Panc1 (cell line): ENCODE data around the gene PDE10A. TPM values are rescaled to one million over a fixed set of nuclear protein-coding genes. Genes with fewer than 3 reads are reported as not detected.

Source experiments
- ATAC-seq: fragments of 200-7000 bp; cut with Tn5 transposase; 2 replicates; pipeline ENCODE4 v1.9.1; 2020; ENCODE audit warnings: mild to moderate bottlenecking, moderate library complexity
- BruUV-seq: library from RNA; stranded (reverse); fragments of 400-500 nt; replicated peaks from 2 replicates; lab custom pipeline; 2021; lab: Mats Ljungman, UMichigan
- CTCF ChIA-PET: fragments of 300-600 bp; sonication (Branson Sonifier 250); formaldehyde crosslinking; loops from one replicate; lab custom pipeline; 2022; ENCODE audit warnings: antibody characterized with exemption; lab: Charles Lee
- POLR2A ChIA-PET: fragments of 300-600 bp; sonication (Branson Sonifier 250); formaldehyde crosslinking; loops from one replicate; lab custom pipeline; 2022; ENCODE audit warnings: antibody characterized with exemption; lab: Charles Lee
- DNase-seq: peaks from one replicate; pipeline ENCODE4 v3.0.0-alpha.2; 2010; ENCODE audit warnings: low read depth, low spot score
- H3K27ac ChIP-seq: 2 replicates; pipeline ENCODE4 v1.5.1; 2011; ENCODE audit warnings: mild to moderate bottlenecking, low read length, inconsistent platforms
- H3K27me3 ChIP-seq: fragments of 200-500 bp; sonication (Bioruptor generic); 2 replicates; pipeline ENCODE4 v1.6.0; 2014; ENCODE audit warnings: low read length, inconsistent platforms; ENCODE audit not compliant: control insufficient read depth, insufficient read depth
- H3K36me3 ChIP-seq: fragments of 200-500 bp; sonication (Bioruptor generic); 2 replicates; pipeline ENCODE4 v1.5.1; 2014; ENCODE audit warnings: inconsistent platforms, mild to moderate bottlenecking, low read length, moderate library complexity; ENCODE audit not compliant: control insufficient read depth, insufficient read depth
- H3K4me1 ChIP-seq: 2 replicates; pipeline ENCODE4 v1.5.1; 2011; ENCODE audit warnings: inconsistent platforms, mild to moderate bottlenecking, low read length, moderate library complexity; ENCODE audit not compliant: control insufficient read depth, insufficient read depth
- H3K4me3 ChIP-seq, 2 experiments: 2 replicates each; pipeline ENCODE4 v1.5.1; 2011 to 2012; ENCODE audit warnings: low read depth in 2 of 2, low read length in 2 of 2, mild to moderate bottlenecking in 2 of 2, inconsistent platforms in 1 of 2, moderate library complexity in 1 of 2
- H3K9me3 ChIP-seq: fragments of 200-500 bp; sonication (Bioruptor generic); 2 replicates; pipeline ENCODE4 v1.5.1; 2014; ENCODE audit warnings: low read depth, mild to moderate bottlenecking, inconsistent platforms, low read length, moderate library complexity; ENCODE audit not compliant: control insufficient read depth, insufficient read depth
- POLR2AphosphoS5 ChIP-seq: IDR thresholded peaks from 2 replicates; pipeline ENCODE4 v1.6.1; 2012; ENCODE audit warnings: mild to moderate bottlenecking, low read depth, low read length, moderate library complexity
- REST ChIP-seq, 2 experiments: IDR thresholded peaks; 2 replicates each; pipeline ENCODE4 v1.6.1; 2011 to 2012; ENCODE audit warnings: low read depth in 2 of 2, control low read depth in 1 of 2, low read length in 1 of 2, mild to moderate bottlenecking in 1 of 2, moderate library complexity in 1 of 2; ENCODE audit not compliant: insufficient read depth in 1 of 2
- SIN3A ChIP-seq: IDR thresholded peaks from 2 replicates; pipeline ENCODE4 v1.6.1; 2012; ENCODE audit warnings: low read depth, mild to moderate bottlenecking, low read length, moderate library complexity, borderline replicate concordance; ENCODE audit not compliant: insufficient read depth
- TCF7L2 ChIP-seq: IDR thresholded peaks from 2 replicates; pipeline ENCODE4 v1.6.1; 2011; ENCODE audit warnings: mild to moderate bottlenecking, low read depth, low read length, inconsistent platforms
- in situ Hi-C: cut with HindIII; loops from 2 replicates; pipeline ENCODE4 v1.10.0; 2016; ENCODE audit warnings: low sequenced_read_pairs, low pct_unique_long_range_greater_than_20kb
- intact Hi-C: fragments of 100-400 bp; cut with micrococcal nuclease; formaldehyde crosslinking; loops from one replicate; pipeline ENCODE4 v1.10.0; 2022; ENCODE audit not compliant: unreplicated experiment
- total RNA-seq: library from RNA; stranded (reverse); gene quantifications from one replicate; pipeline ENCODE4 v1.2.1, GENCODE V29; 2021; ENCODE audit not compliant: unreplicated experiment
- TF ChIP-seq, protein P1 (sequence below): fragments of 450-650 bp; IDR thresholded peaks from 2 replicates; pipeline ENCODE4 v1.5.1; 2017; ENCODE audit warnings: mild to moderate bottlenecking

PDE10A gene
- total RNA-seq, 1 experiment from 2014 or later = 27.8 TPM

- Histone ChIP-seq H3K27ac (no peak overlapping the region), H3K27me3 (no peaks in the 10 kb centered on the region), H3K9me3 (no peaks in the 10 kb centered on the region), H3K4me3 (no peak overlapping the region), H3K4me1 (no peaks in the 10 kb centered on the region), H3K36me3 (peaks cover 2% of the 10 kb centered on the region; the same call in 1 of the 2 replicates)
- ChIA-PET POLR2A (no interaction called here), CTCF (no interaction called here)
- in situ Hi-C loops (no loop called here), intact Hi-C loops (no loop called here)
- no peak for ATAC-seq
- no peak for DNase-seq
- BruUV-seq = no TSS peak
- no peak for TF ChIP-seq POLR2AphosphoS5
- TF ChIP-seq, protein P1, sequence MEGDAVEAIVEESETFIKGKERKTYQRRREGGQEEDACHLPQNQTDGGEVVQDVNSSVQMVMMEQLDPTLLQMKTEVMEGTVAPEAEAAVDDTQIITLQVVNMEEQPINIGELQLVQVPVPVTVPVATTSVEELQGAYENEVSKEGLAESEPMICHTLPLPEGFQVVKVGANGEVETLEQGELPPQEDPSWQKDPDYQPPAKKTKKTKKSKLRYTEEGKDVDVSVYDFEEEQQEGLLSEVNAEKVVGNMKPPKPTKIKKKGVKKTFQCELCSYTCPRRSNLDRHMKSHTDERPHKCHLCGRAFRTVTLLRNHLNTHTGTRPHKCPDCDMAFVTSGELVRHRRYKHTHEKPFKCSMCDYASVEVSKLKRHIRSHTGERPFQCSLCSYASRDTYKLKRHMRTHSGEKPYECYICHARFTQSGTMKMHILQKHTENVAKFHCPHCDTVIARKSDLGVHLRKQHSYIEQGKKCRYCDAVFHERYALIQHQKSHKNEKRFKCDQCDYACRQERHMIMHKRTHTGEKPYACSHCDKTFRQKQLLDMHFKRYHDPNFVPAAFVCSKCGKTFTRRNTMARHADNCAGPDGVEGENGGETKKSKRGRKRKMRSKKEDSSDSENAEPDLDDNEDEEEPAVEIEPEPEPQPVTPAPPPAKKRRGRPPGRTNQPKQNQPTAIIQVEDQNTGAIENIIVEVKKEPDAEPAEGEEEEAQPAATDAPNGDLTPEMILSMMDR = no peak
- no peak for TF ChIP-seq TCF7L2
- no peak for TF ChIP-seq REST (IDR thresholded peaks at IDR 0.05; ENCODE audit: insufficient read depth in 1 of 2, low read depth in 2 of 2, low read length in 1 of 2)
- TF ChIP-seq SIN3A = no peak
Observed at GRCh38 chr6:165389534-165389933, 273.5 kb downstream of the PDE10A start.

DNA sequence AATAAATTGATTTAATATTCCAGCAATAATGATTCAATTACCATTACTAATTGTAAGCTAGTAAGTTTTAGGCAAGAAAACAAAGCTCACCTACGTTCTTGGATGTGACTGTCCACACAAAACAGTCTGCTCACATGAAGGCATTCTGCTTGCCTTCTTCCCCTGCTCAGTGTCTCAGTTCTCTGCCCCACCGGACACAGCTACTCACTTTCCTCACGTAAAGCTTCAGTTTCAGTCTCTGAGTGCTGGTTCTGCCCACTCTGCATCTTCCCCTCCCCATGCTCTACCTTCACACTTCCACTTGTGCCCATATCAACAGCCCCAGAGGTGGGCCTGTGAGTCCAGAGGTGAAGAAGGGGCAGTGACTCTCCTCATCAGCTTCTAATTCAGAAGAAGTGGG is 279.7 kb downstream of the PDE10A start:
- Histone ChIP-seq H3K4me1 (no peaks in the 10 kb centered on the region), H3K36me3 (peaks cover 3% of the 10 kb centered on the region; the same call in 1 of the 2 replicates), H3K27ac (no peak overlapping the region), H3K4me3 (no peak overlapping the region), H3K27me3 (no peaks in the 10 kb centered on the region), H3K9me3 (no peaks in the 10 kb centered on the region)
- BruUV-seq = no TSS peak
- POLR2A ChIA-PET = no interaction called here
- CTCF ChIA-PET = no interaction called here
- in situ Hi-C loops (no loop called here), intact Hi-C loops (no loop called here)
- ATAC-seq = no peak
- TF ChIP-seq REST (IDR thresholded peaks at IDR 0.05; ENCODE audit: insufficient read depth in 1 of 2, low read depth in 2 of 2, low read length in 1 of 2) (no peak), SIN3A (no peak), POLR2AphosphoS5 (no peak), TCF7L2 (no peak)
- TF ChIP-seq, protein P1 = no peak
- no peak for DNase-seq
